Glutamatergic neuron (in vitro differentiated cells): ENCODE results near the gene SDC1. TPM values are rescaled to one million over a fixed set of nuclear protein-coding genes. Genes with fewer than 3 reads are reported as not detected.

Source experiments
- DNase-seq: peaks from one replicate; pipeline ENCODE4 v3.0.0; 2022
- H3K27ac Mint-ChIP-seq: one replicate; pipeline ENCODE4 v1.8.0; 2020; ENCODE audit warnings: mild to moderate bottlenecking, mixed read lengths, inconsistent platforms; ENCODE audit not compliant: unreplicated experiment
- H3K27me3 Mint-ChIP-seq: one replicate; pipeline ENCODE4 v1.8.0; 2020; ENCODE audit warnings: mild to moderate bottlenecking, moderate library complexity, mixed read lengths, inconsistent platforms; ENCODE audit not compliant: unreplicated experiment
- H3K36me3 Mint-ChIP-seq: one replicate; pipeline ENCODE4 v1.8.0; 2020; ENCODE audit warnings: mild to moderate bottlenecking, mixed read lengths, inconsistent platforms; ENCODE audit not compliant: unreplicated experiment
- H3K4me1 Mint-ChIP-seq: one replicate; pipeline ENCODE4 v1.8.0; 2020; ENCODE audit warnings: mild to moderate bottlenecking, low read depth, mixed read lengths, inconsistent platforms; ENCODE audit not compliant: unreplicated experiment
- H3K4me3 Mint-ChIP-seq: one replicate; pipeline ENCODE4 v1.8.0; 2020; ENCODE audit warnings: mild to moderate bottlenecking, mixed read lengths, inconsistent platforms; ENCODE audit not compliant: unreplicated experiment
- H3K9me3 Mint-ChIP-seq: one replicate; pipeline ENCODE4 v1.8.0; 2020; ENCODE audit warnings: mild to moderate bottlenecking, moderate library complexity, mixed read lengths, inconsistent platforms; ENCODE audit not compliant: unreplicated experiment
- total RNA-seq: library from RNA; stranded (reverse); fragmentation: NEBNext Ultra II Directional; extraction: Animal tissue kit (Norgen Biotek cat#: 25700); gene quantifications from one replicate; pipeline ENCODE4 v1.2.1, GENCODE V29; 2021; ENCODE audit not compliant: unreplicated experiment
- TF ChIP-seq, protein P1 (sequence below): fragments of 200-600 bp; sonication (generic); IDR thresholded peaks from one replicate; pipeline ENCODE4 v1.5.0; 2021; ENCODE audit not compliant: partially characterized antibody, unreplicated experiment

The SDC1 gene
- total RNA-seq, 1 donor from 2014 or later, result 0.93 TPM

GRCh38 chr2:20178666-20179465 is 46.1 kb downstream of the SDC1 start:
- Mint-ChIP-seq H3K27me3 (peaks cover 4% of the 10 kb centered on the region), H3K4me1 (peaks cover 3% of the 10 kb centered on the region), H3K27ac (no peak overlapping the region), H3K4me3 (no peak overlapping the region), H3K9me3 (peaks cover 4% of the 10 kb centered on the region), H3K36me3 (no peaks in the 10 kb centered on the region)
- TF ChIP-seq, protein P1, sequence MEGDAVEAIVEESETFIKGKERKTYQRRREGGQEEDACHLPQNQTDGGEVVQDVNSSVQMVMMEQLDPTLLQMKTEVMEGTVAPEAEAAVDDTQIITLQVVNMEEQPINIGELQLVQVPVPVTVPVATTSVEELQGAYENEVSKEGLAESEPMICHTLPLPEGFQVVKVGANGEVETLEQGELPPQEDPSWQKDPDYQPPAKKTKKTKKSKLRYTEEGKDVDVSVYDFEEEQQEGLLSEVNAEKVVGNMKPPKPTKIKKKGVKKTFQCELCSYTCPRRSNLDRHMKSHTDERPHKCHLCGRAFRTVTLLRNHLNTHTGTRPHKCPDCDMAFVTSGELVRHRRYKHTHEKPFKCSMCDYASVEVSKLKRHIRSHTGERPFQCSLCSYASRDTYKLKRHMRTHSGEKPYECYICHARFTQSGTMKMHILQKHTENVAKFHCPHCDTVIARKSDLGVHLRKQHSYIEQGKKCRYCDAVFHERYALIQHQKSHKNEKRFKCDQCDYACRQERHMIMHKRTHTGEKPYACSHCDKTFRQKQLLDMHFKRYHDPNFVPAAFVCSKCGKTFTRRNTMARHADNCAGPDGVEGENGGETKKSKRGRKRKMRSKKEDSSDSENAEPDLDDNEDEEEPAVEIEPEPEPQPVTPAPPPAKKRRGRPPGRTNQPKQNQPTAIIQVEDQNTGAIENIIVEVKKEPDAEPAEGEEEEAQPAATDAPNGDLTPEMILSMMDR, result no peak
- no peak for DNase-seq

GRCh38 chr2:20178249-20178607 is 46.7 kb downstream of the SDC1 start:
- peaks cover 4% of the 10 kb centered on the region for H3K9me3 Mint-ChIP-seq
- H3K27ac Mint-ChIP-seq, result no peak overlapping the region
- H3K36me3 Mint-ChIP-seq, result no peaks in the 10 kb centered on the region
- no peak overlapping the region for H3K4me3 Mint-ChIP-seq
- TF ChIP-seq, protein P1, result no peak
- H3K4me1 Mint-ChIP-seq, result peaks cover 4% of the 10 kb centered on the region
- H3K27me3 Mint-ChIP-seq, result peaks cover 4% of the 10 kb centered on the region
- no peak for DNase-seq

DNA sequence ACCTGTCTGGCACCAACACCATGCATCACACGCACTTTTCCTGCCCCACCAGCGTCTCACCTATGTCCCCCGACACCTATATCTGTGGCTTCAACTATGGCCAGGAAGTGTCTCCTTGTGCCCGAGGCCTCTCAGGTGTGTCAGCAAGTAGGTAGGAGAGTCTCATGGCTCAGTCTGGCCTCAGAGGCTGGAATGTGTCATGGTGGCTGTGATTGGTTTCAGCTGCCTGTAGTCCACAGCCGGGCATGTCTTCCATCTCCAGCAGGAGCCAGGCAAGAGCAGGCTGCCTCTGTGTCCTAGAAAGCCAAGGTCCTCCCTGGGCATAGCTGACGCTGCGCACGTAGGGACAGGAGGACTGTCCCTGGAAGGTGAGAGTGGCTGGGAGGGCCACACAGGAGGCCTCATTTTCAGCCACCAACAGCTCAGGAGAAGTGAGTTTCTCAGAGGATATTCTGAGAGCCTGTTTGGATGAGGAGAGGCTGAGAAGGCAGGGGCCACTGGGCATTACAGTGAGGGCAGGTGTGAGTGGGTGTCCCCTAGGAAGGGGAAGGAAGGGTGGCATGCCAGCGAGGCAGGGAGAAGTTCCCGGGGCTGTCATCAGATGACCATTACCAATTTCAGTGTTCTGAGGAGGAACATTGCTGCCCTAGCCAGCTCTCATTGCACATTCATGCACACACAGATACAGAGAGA is 47.2 kb downstream of the SDC1 start:
- Mint-ChIP-seq H3K4me3 (no peak overlapping the region), H3K36me3 (no peaks in the 10 kb centered on the region), H3K4me1 (peaks cover 4% of the 10 kb centered on the region), H3K27ac (no peak overlapping the region), H3K27me3 (peaks cover 4% of the 10 kb centered on the region), H3K9me3 (peaks cover 4% of the 10 kb centered on the region)
- TF ChIP-seq, protein P1, result no peak
- DNase-seq, result no peak

- Mint-ChIP-seq H3K36me3 (no peaks in the 10 kb centered on the region), H3K4me1 (peaks cover 4% of the 10 kb centered on the region), H3K9me3 (no peaks in the 10 kb centered on the region), H3K27me3 (peaks cover 2% of the 10 kb centered on the region), H3K4me3 (no peak overlapping the region), H3K27ac (no peak overlapping the region)
- DNase-seq, result no peak
- TF ChIP-seq, protein P1, result no peak
These were observed 48.2 kb downstream of the SDC1 start for GRCh38 chr2:20176760-20177159.

GRCh38 chr2:20175931-20176330 is 49.0 kb downstream of the SDC1 start:
- no peaks in the 10 kb centered on the region for H3K9me3 Mint-ChIP-seq
- peaks cover 4% of the 10 kb centered on the region for H3K4me1 Mint-ChIP-seq
- peaks cover 2% of the 10 kb centered on the region for H3K27me3 Mint-ChIP-seq
- TF ChIP-seq, protein P1, result no peak
- no peaks in the 10 kb centered on the region for H3K36me3 Mint-ChIP-seq
- no peak overlapping the region for H3K4me3 Mint-ChIP-seq
- DNase-seq, result no peak
- no peak overlapping the region for H3K27ac Mint-ChIP-seq
